Umbilical cord (tissue), 2 donors: ENCODE data around the gene GNA12. TPM values are rescaled to one million over a fixed set of nuclear protein-coding genes. Genes with fewer than 3 reads are reported as not detected.

ENCODE experiments used
- DNase-seq: peaks from one replicate; pipeline ENCODE4 v3.0.0-alpha.2; 2015; ENCODE audit warnings: low spot score
- total RNA-seq: library from RNA; depleted of rRNA; stranded (reverse); fragments of >200 nt; gene quantifications from one replicate; pipeline ENCODE4 v1.2.3, GENCODE V29; 2014; ENCODE audit warnings: low replicate concordance; ENCODE audit not compliant: insufficient read depth

GNA12 gene
- total RNA-seq, 1 donor from 2014 or later = 34.7 TPM

GRCh38 chr7:2781636-2782035, 62.5 kb downstream of the GNA12 start:
- DNase-seq = no peak

- no peak for DNase-seq
Observed at GRCh38 chr7:2779051-2779450, 65.1 kb downstream of the GNA12 start.

GRCh38 chr7:2777898-2778535, 66.1 kb downstream of the GNA12 start:
- no peak for DNase-seq

- DNase-seq = no peak
Observed at GRCh38 chr7:2776401-2776800, 67.7 kb downstream of the GNA12 start.

GRCh38 chr7:2775785-2776184, 68.3 kb downstream of the GNA12 start:
- no peak for DNase-seq

GRCh38 chr7:2775376-2775775, 68.7 kb downstream of the GNA12 start:
- DNase-seq = no peak

- no peak for DNase-seq
Observed at GRCh38 chr7:2774935-2775334, 69.2 kb downstream of the GNA12 start.

- DNase-seq = no peak
Observed at GRCh38 chr7:2774280-2774679, 69.8 kb downstream of the GNA12 start.

- no peak for DNase-seq
Observed at GRCh38 chr7:2773608-2774007, 70.5 kb downstream of the GNA12 start.

GRCh38 chr7:2771274-2771731, 72.8 kb downstream of the GNA12 start:
- no peak for DNase-seq

- DNase-seq = no peak
Observed at GRCh38 chr7:2764621-2765020, 79.5 kb downstream of the GNA12 start.

- no peak for DNase-seq
Observed at GRCh38 chr7:2763597-2763996, 80.5 kb downstream of the GNA12 start.

- no peak for DNase-seq
Observed at GRCh38 chr7:2761801-2762497, 82.2 kb downstream of the GNA12 start.

GRCh38 chr7:2761131-2761624, 82.9 kb downstream of the GNA12 start:
- no peak for DNase-seq

GRCh38 chr7:2760098-2760889, 83.8 kb downstream of the GNA12 start:
- DNase-seq = peak; percentile 55

- DNase-seq = no peak
Observed at GRCh38 chr7:2759736-2760097, 84.4 kb downstream of the GNA12 start.

GRCh38 chr7:2758673-2759616, 85.2 kb downstream of the GNA12 start:
- DNase-seq = no peak

- peak; percentile 98 for DNase-seq
Observed at GRCh38 chr7:2757904-2758672, 86.0 kb downstream of the GNA12 start.

GRCh38 chr7:2757361-2757903, 86.7 kb downstream of the GNA12 start:
- DNase-seq = no peak

- DNase-seq = no peak
Observed at GRCh38 chr7:2755531-2755930, 88.6 kb downstream of the GNA12 start.
